ENCODE data around the gene TLX3. TPM values are rescaled to one million over a fixed set of nuclear protein-coding genes. Genes with fewer than 3 reads are reported as not detected.

Gene TLX3
- total RNA-seq, 4 donors from 2014 or later, result not detected

DNA sequence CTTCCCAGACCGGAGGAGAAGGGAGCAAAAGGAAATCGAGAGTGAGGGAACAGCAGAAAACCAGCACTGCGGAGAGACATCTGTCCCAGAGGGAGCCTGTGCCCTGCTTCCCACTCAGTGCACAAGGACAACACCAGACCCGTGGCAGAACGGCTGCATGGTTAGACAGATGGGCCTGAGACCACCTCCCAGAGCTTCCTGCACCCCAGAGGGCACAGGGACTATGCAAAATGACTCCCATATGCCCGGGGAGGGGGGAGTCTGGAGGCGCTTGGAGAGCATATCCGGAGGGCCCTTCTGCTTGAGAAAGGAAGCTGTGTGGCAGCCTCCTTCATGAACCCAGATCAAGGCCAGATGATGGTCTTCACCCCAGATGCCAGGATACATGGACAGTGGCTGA is 26.6 kb downstream of the TLX3 start:
- H3K27me3 ChIP-seq, result peaks cover 0 to 87% (median 0%) of the 10 kb centered on the region in 4 donors
- no peak for DNase-seq
- TF ChIP-seq POLR2A (IDR thresholded peaks at IDR 0.05), result no peak
- TF ChIP-seq, protein P1, sequence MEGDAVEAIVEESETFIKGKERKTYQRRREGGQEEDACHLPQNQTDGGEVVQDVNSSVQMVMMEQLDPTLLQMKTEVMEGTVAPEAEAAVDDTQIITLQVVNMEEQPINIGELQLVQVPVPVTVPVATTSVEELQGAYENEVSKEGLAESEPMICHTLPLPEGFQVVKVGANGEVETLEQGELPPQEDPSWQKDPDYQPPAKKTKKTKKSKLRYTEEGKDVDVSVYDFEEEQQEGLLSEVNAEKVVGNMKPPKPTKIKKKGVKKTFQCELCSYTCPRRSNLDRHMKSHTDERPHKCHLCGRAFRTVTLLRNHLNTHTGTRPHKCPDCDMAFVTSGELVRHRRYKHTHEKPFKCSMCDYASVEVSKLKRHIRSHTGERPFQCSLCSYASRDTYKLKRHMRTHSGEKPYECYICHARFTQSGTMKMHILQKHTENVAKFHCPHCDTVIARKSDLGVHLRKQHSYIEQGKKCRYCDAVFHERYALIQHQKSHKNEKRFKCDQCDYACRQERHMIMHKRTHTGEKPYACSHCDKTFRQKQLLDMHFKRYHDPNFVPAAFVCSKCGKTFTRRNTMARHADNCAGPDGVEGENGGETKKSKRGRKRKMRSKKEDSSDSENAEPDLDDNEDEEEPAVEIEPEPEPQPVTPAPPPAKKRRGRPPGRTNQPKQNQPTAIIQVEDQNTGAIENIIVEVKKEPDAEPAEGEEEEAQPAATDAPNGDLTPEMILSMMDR (IDR thresholded peaks at IDR 0.05), result no peak
- no peak overlapping the region for H3K27ac ChIP-seq
- WGBS, 2 donors, result 76 to 79% methylated on average over 6 to 8 of the region's 8 CpGs
- intact Hi-C loops (cut with DNase I), result loop anchor here (10.0 kb wide), 1 partner anchor 121 kb away; no protein-coding TSS in a partner anchor
- peaks cover 0 to 11% (median 0%) of the 10 kb centered on the region in 3 donors for H3K4me1 ChIP-seq
- no peaks in the 10 kb centered on the region for H3K9me3 ChIP-seq
- H3K36me3 ChIP-seq, result no peaks in the 10 kb centered on the region
- H3K4me3 ChIP-seq, result no peak overlapping the region

DNA sequence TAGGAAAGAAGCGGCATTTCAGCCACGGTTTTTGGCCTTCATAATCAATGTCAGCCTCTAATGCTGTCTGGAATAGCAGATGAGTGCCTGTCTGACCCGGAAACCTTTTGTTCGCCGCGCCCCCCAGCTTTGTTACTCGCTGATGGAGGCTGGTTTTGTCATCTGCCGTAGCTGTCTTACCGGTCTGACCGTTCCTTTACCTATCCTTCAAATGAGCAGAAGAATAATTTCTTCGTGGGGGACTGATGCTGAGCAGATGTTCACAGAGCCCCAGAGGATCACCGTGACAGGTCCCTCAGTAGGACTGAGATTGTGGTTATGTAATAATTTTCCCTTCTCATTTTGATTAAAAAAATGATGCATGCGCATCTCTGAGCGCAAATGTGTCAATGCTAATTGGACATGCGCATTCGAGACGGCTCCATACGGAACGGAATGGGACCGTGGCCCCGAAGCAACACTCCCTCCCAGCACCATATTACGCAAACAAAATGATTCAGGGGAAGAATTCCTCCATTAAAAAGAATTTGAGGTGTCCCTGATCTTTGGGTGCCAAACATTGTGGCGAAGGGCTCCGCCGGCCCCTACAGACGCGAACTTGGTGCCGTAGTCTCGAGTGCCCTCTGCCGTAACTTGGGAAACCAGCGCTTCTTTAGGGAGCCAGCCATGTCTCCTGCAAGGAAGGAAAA is 27.6 kb downstream of the TLX3 start:
- Histone ChIP-seq H3K27me3 (peaks cover 0 to 86% (median 0%) of the 10 kb centered on the region in 4 donors), H3K36me3 (no peaks in the 10 kb centered on the region), H3K4me1 (peaks cover 0 to 11% (median 0%) of the 10 kb centered on the region in 3 donors), H3K27ac (no peak overlapping the region), H3K9me3 (no peaks in the 10 kb centered on the region), H3K4me3 (peak overlapping the region in 3 of 4 donors; percentile 7 to 59 (median 39))
- TF ChIP-seq POLR2A (IDR thresholded peaks at IDR 0.05), result no peak
- TF ChIP-seq, protein P1 (IDR thresholded peaks at IDR 0.05), result peak in 4 of 6 experiments; percentile 24 to 39 (median 34)
- 1 to 32% methylated on average over 13 to 20 of the region's 31 CpGs for WGBS, 2 donors
- intact Hi-C loops (cut with DNase I), result loop anchor here (10.0 kb wide), 1 partner anchor 122 kb away; no protein-coding TSS in a partner anchor
- no peak for DNase-seq

DNA sequence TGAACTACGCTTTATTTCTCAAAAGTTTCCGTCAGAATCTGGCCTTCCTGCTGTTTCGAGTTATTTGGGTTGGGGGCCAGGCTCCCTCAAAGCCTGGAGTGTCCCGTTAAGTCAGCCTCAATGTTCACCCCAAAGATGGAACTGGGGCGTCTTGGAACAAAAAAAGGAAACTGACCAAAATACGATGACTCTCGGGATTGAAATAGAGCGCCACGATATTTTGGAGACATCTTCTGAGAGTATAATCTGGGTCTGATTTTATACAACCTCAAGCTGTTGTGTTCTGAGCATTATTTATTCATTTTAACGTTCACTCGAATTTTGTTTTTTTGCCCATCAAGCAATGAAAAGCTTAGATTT is 28.1 kb downstream of the TLX3 start:
- H3K4me1 ChIP-seq, result peaks cover 0 to 11% (median 0%) of the 10 kb centered on the region in 3 donors
- TF ChIP-seq, protein P1 (IDR thresholded peaks at IDR 0.05), result no peak
- no peak for TF ChIP-seq POLR2A (IDR thresholded peaks at IDR 0.05)
- no peak for DNase-seq
- no peaks in the 10 kb centered on the region for H3K9me3 ChIP-seq
- H3K4me3 ChIP-seq, result peak overlapping the region in 3 of 4 donors; percentile 7 to 59 (median 39)
- H3K27me3 ChIP-seq, result peaks cover 0 to 82% (median 0%) of the 10 kb centered on the region in 4 donors
- intact Hi-C loops (cut with DNase I), result loop anchor here (10.0 kb wide), 1 partner anchor 122 kb away; no protein-coding TSS in a partner anchor
- 21 to 47% methylated on average over 11 of the region's 11 CpGs for WGBS, 2 donors
- no peak overlapping the region for H3K27ac ChIP-seq
- no peaks in the 10 kb centered on the region for H3K36me3 ChIP-seq

GRCh38 chr5:171340042-171340441 is 31.0 kb downstream of the TLX3 start:
- Histone ChIP-seq H3K4me1 (peaks cover 0 to 11% (median 0%) of the 10 kb centered on the region in 3 donors), H3K27me3 (peaks cover 0 to 65% (median 0%) of the 10 kb centered on the region in 4 donors), H3K4me3 (no peak overlapping the region), H3K9me3 (no peaks in the 10 kb centered on the region), H3K27ac (no peak overlapping the region), H3K36me3 (no peaks in the 10 kb centered on the region)
- DNase-seq, result no peak
- intact Hi-C loops (cut with DNase I), result no loop called here
- TF ChIP-seq POLR2A (IDR thresholded peaks at IDR 0.05), result no peak
- TF ChIP-seq, protein P1 (IDR thresholded peaks at IDR 0.05), result no peak

DNA sequence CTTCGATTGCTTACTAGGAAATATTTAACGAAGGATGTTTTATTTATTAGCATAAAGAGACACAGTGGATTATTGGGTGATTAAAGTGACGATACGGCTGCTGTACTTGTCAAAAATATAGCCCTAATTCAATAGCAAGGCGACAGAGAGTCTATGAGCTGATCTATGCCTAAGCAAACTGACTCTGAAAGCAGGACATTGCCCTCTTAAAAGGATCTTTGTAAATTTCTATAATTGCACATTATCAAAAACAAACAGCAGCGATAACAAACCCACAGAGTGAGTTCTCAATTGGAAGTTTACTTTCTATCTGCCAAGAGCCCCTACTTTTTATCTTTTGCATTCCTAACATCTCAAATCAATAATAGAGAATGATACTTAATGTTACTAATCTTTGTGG is 31.4 kb downstream of the TLX3 start:
- no peak for DNase-seq
- Histone ChIP-seq H3K4me3 (no peak overlapping the region), H3K27me3 (peaks cover 0 to 61% (median 0%) of the 10 kb centered on the region in 4 donors), H3K9me3 (no peaks in the 10 kb centered on the region), H3K4me1 (peaks cover 0 to 11% (median 0%) of the 10 kb centered on the region in 3 donors), H3K36me3 (no peaks in the 10 kb centered on the region), H3K27ac (no peak overlapping the region)
- intact Hi-C loops (cut with DNase I), result no loop called here
- 51 to 61% methylated on average over 6 of the region's 6 CpGs for WGBS, 2 donors
- TF ChIP-seq, protein P1 (IDR thresholded peaks at IDR 0.05), result no peak

Measured in esophagus squamous epithelium (tissue), 5 donors.